GOT3 (cell line): Measurements from ENCODE around the gene RANBP10.
"Not testable (repeated sequence)": the region's sequence is repeated elsewhere in the genome, so short reads cannot be mapped to it uniquely, and the experiment has no call there.

ENCODE experiments used
- DNase-seq: peaks from one replicate; lab custom pipeline; 2025; ENCODE audit warnings: mixed read lengths; lab: John Stamatoyannopoulos, UW

Gene RANBP10

GRCh38 chr16:67779256-67780014 lies 26.9 kb downstream of the RANBP10 start:
- DNase-seq = no peak

- no peak for DNase-seq
Observed at GRCh38 chr16:67775273-67775672, 31.1 kb downstream of the RANBP10 start.

GRCh38 chr16:67774457-67774853 lies 31.9 kb downstream of the RANBP10 start:
- no peak for DNase-seq

- no peak for DNase-seq
Observed at GRCh38 chr16:67773569-67774456, 32.5 kb downstream of the RANBP10 start.

GRCh38 chr16:67773099-67773498 lies 33.3 kb downstream of the RANBP10 start:
- no peak for DNase-seq

GRCh38 chr16:67770346-67770991 lies 35.9 kb downstream of the RANBP10 start:
- DNase-seq = no peak

- no peak for DNase-seq
Observed at GRCh38 chr16:67767953-67768352, 38.4 kb downstream of the RANBP10 start.

GRCh38 chr16:67766291-67766690 lies 40.1 kb downstream of the RANBP10 start:
- no peak for DNase-seq

- no peak for DNase-seq
Observed at GRCh38 chr16:67764158-67764667, 42.1 kb downstream of the RANBP10 start.

GRCh38 chr16:67763066-67763465 lies 43.3 kb downstream of the RANBP10 start:
- no peak for DNase-seq

GRCh38 chr16:67762385-67762784 lies 44.0 kb downstream of the RANBP10 start:
- no peak for DNase-seq

- no peak for DNase-seq
Observed at GRCh38 chr16:67761924-67762323, 44.4 kb downstream of the RANBP10 start.

- no peak for DNase-seq
Observed at GRCh38 chr16:67760956-67761230, 45.5 kb downstream of the RANBP10 start.

GRCh38 chr16:67760206-67760955 lies 46.0 kb downstream of the RANBP10 start:
- no peak for DNase-seq

- DNase-seq = no peak
Observed at GRCh38 chr16:67758966-67759365, 47.4 kb downstream of the RANBP10 start.

- DNase-seq = no peak
Observed at GRCh38 chr16:67758006-67758405, 48.4 kb downstream of the RANBP10 start.

GRCh38 chr16:67752641-67753040 lies 53.7 kb downstream of the RANBP10 start:
- DNase-seq = no peak

GRCh38 chr16:67751331-67751730 lies 55.0 kb downstream of the RANBP10 start:
- not testable (repeated sequence) for DNase-seq

- no peak for DNase-seq
Observed at GRCh38 chr16:67750466-67750865, 55.9 kb downstream of the RANBP10 start.

- DNase-seq = no peak
Observed at GRCh38 chr16:67749436-67750078, 56.8 kb downstream of the RANBP10 start.

GRCh38 chr16:67748834-67749233 lies 57.5 kb downstream of the RANBP10 start:
- DNase-seq = no peak
